HG02623 (cell line): Measurements from ENCODE around the gene ZNF593OS.

ENCODE experiments used
- ATAC-seq: cut with Tn5 transposase; IDR thresholded peaks from one replicate; pipeline ENCODE4 v1.9.1; 2021; ENCODE audit warnings: moderate library complexity; ENCODE audit not compliant: unreplicated experiment

Gene ZNF593OS

GRCh38 chr1:26160527-26161414, 10.9 kb downstream of the ZNF593OS start:
- no peak for ATAC-seq

- ATAC-seq = no peak
Observed at GRCh38 chr1:26159743-26160039, 11.9 kb downstream of the ZNF593OS start.

GRCh38 chr1:26158908-26159742, 12.5 kb downstream of the ZNF593OS start, which contains the start of gene FAM110D:
FAM110D (plus strand) TSS chr1:26159079; CDS start chr1:26161292, 2,213 bp downstream.
- ATAC-seq = no peak

- ATAC-seq = no peak
Observed at GRCh38 chr1:26158271-26158907, 13.2 kb downstream of the ZNF593OS start.

GRCh38 chr1:26156285-26157038, 15.2 kb downstream of the ZNF593OS start:
- ATAC-seq = no peak

GRCh38 chr1:26155370-26156284, 16.0 kb downstream of the ZNF593OS start:
- no peak for ATAC-seq

GRCh38 chr1:26154750-26155149, 16.9 kb downstream of the ZNF593OS start:
- ATAC-seq = no peak

- ATAC-seq = no peak
Observed at GRCh38 chr1:26153966-26154532, 17.6 kb downstream of the ZNF593OS start.

- ATAC-seq = no peak
Observed at GRCh38 chr1:26148887-26149286, 22.7 kb downstream of the ZNF593OS start.

GRCh38 chr1:26145960-26146294, 25.7 kb downstream of the ZNF593OS start:
- no peak for ATAC-seq

- no peak for ATAC-seq
Observed at GRCh38 chr1:26145041-26145959, 26.3 kb downstream of the ZNF593OS start.

- ATAC-seq = no peak
Observed at GRCh38 chr1:26142159-26142558, 29.5 kb downstream of the ZNF593OS start.

GRCh38 chr1:26138974-26139558, 32.6 kb downstream of the ZNF593OS start:
- no peak for ATAC-seq

GRCh38 chr1:26134466-26134865, 37.2 kb downstream of the ZNF593OS start:
- no peak for ATAC-seq

- ATAC-seq = no peak
Observed at GRCh38 chr1:26132834-26133167, 38.8 kb downstream of the ZNF593OS start.

- ATAC-seq = no peak
Observed at GRCh38 chr1:26132128-26132833, 39.4 kb downstream of the ZNF593OS start.

- ATAC-seq = no peak
Observed at GRCh38 chr1:26130695-26131094, 40.9 kb downstream of the ZNF593OS start.

GRCh38 chr1:26129778-26130177, 41.9 kb downstream of the ZNF593OS start:
- no peak for ATAC-seq
